Measurements from ENCODE around the gene RCAN2.

DNA sequence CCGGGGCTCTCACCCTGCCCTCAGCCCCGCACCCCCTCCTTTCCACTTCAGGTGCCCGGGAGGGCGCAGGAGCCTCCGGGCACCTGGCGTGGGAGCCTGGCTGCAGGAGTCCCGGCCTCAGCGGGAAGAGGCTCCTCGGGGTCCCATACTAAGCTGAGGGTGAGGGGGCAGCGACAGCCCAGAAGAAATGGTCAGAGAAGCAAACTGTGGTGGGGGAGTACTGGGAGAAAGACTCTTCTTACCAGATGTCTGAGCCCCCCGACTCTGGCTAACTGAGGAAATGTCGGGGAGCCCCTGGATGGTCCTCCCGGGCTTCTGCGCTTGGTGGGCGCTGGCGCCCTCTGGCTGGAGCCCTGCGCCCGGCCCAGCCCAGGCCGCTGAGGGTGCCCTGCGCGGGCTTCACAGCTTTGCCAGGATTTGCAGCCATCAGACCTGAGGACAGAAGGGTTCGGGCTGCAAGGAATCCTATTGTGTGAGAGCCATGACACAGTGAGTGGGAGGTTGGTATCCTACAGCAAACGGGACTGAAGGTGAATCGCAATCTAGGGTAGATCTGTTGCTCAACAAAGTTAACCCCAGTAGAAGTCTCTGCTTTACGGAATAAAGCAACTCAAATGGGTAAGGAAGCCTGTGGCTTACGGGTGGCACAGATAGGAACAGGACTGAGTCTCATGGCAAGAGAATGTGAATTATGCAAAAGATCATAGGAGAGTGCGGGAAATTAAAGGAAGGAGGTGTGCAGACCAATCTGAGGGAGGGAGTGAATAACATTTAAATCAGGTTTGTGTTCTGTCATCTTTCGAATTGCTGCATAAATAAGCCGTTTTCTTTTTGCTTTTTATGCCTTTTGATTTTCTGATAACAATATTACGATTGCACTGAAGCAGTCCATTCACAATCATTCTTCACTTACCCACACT is 639 bp upstream of the RCAN2 start:
- TF ChIP-seq, protein P1, sequence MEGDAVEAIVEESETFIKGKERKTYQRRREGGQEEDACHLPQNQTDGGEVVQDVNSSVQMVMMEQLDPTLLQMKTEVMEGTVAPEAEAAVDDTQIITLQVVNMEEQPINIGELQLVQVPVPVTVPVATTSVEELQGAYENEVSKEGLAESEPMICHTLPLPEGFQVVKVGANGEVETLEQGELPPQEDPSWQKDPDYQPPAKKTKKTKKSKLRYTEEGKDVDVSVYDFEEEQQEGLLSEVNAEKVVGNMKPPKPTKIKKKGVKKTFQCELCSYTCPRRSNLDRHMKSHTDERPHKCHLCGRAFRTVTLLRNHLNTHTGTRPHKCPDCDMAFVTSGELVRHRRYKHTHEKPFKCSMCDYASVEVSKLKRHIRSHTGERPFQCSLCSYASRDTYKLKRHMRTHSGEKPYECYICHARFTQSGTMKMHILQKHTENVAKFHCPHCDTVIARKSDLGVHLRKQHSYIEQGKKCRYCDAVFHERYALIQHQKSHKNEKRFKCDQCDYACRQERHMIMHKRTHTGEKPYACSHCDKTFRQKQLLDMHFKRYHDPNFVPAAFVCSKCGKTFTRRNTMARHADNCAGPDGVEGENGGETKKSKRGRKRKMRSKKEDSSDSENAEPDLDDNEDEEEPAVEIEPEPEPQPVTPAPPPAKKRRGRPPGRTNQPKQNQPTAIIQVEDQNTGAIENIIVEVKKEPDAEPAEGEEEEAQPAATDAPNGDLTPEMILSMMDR (IDR thresholded peaks at IDR 0.05): peak; percentile 48 to 91 (median 67)
- TF ChIP-seq POLR2AphosphoS5 (IDR thresholded peaks at IDR 0.05): peak; percentile 20
- TF ChIP-seq EP300 (IDR thresholded peaks at IDR 0.05): no peak
- no peak for TF ChIP-seq POLR2A (IDR thresholded peaks at IDR 0.05)

Data from gastroesophageal sphincter (tissue), 3 donors.